Breast epithelium (tissue), 3 donors: ENCODE data around the gene RBM33.

ENCODE experiments used
- POLR2A ChIP-seq: fragments of 450-650 bp; IDR thresholded peaks from one replicate; pipeline ENCODE4 v1.6.1; 2016; ENCODE audit warnings: antibody characterized with exemption, mild to moderate bottlenecking, moderate library complexity
- TF ChIP-seq, protein P1 (sequence below), 3 donors: fragments of 450-650 bp; IDR thresholded peaks; one replicate each; pipeline ENCODE4 v1.5.1; 2016 to 2017; ENCODE audit warnings: antibody characterized with exemption in 3 of 3, mild to moderate bottlenecking in 3 of 3, moderate library complexity in 3 of 3

DNA sequence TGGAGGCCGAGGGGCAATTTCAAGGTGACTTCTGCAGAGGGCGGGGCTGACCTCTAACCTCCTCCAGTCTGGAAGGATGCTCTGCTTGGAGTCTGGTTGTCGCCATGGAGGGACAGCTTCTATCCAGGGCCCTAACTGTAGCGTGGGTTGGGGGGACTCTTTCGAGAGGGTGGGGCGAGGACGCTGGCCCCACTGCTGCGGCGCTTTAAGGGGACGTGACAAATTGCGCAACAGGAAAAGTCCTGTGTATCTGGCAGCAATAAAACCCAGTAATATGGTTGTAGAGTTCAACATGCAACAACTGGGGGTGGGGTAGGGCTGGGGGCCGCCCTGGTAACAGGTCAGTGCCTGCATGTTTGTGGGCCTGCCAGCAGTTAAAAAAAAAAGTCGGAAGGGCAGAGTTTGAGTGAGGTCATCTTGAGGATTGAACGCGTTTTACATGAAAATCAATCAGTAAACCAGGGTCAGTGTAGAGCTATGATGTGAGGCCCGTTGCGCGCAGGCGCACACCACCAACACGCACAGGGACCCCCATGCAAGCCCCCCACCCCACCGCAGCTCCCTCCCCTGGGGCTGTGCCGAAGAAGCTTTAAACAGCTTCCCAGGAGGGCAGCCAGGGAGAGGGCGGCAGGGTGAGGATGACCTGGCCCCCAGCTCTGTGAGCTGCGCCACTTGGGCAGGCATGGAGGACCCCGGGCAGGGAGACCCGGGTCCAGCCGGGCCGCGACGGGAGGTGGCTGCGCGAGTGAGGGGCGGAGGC is 163.5 kb downstream of the RBM33 start:
- TF ChIP-seq, protein P1, sequence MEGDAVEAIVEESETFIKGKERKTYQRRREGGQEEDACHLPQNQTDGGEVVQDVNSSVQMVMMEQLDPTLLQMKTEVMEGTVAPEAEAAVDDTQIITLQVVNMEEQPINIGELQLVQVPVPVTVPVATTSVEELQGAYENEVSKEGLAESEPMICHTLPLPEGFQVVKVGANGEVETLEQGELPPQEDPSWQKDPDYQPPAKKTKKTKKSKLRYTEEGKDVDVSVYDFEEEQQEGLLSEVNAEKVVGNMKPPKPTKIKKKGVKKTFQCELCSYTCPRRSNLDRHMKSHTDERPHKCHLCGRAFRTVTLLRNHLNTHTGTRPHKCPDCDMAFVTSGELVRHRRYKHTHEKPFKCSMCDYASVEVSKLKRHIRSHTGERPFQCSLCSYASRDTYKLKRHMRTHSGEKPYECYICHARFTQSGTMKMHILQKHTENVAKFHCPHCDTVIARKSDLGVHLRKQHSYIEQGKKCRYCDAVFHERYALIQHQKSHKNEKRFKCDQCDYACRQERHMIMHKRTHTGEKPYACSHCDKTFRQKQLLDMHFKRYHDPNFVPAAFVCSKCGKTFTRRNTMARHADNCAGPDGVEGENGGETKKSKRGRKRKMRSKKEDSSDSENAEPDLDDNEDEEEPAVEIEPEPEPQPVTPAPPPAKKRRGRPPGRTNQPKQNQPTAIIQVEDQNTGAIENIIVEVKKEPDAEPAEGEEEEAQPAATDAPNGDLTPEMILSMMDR (IDR thresholded peaks at IDR 0.05) = no peak
- TF ChIP-seq POLR2A = no peak
